GM18519 (cell line): ENCODE results near the gene ITSN2.
"Not testable (repeated sequence)": the region's sequence is repeated elsewhere in the genome, so short reads cannot be mapped to it uniquely, and the experiment has no call there.

Source experiments
- ATAC-seq: cut with Tn5 transposase; IDR thresholded peaks from one replicate; pipeline ENCODE4 v1.9.1; 2021; ENCODE audit warnings: mild to moderate bottlenecking, moderate library complexity; ENCODE audit not compliant: unreplicated experiment, low FRiP score

The ITSN2 gene

GRCh38 chr2:24360050-24360962 is at the start of gene ITSN2:
Gene ITSN2, minus strand, starts transcription at chr2:24360536. Its CDS starts 32,454 bp downstream, at chr2:24328082.
- ATAC-seq, result peak; percentile 55

GRCh38 chr2:24409171-24409570 is 48.8 kb upstream of the ITSN2 start:
- no peak for ATAC-seq

GRCh38 chr2:24408704-24409103 is 48.4 kb upstream of the ITSN2 start:
- ATAC-seq, result not testable (repeated sequence)

- no peak for ATAC-seq
Observed at GRCh38 chr2:24404491-24404921, 44.2 kb upstream of the ITSN2 start.

- ATAC-seq, result no peak
Observed at GRCh38 chr2:24403832-24404212, 43.5 kb upstream of the ITSN2 start.

- no peak for ATAC-seq
Observed at GRCh38 chr2:24403168-24403831, 43.0 kb upstream of the ITSN2 start.

- ATAC-seq, result no peak
Observed at GRCh38 chr2:24402242-24403097, 42.1 kb upstream of the ITSN2 start.

GRCh38 chr2:24400207-24400907 is 40.0 kb upstream of the ITSN2 start:
- no peak for ATAC-seq

GRCh38 chr2:24399434-24400206 is 39.3 kb upstream of the ITSN2 start:
- no peak for ATAC-seq

GRCh38 chr2:24394998-24395397 is 34.7 kb upstream of the ITSN2 start:
- no peak for ATAC-seq

- no peak for ATAC-seq
Observed at GRCh38 chr2:24392542-24393059, 32.3 kb upstream of the ITSN2 start.

GRCh38 chr2:24385366-24385765 is 25.0 kb upstream of the ITSN2 start:
- no peak for ATAC-seq

GRCh38 chr2:24382363-24383073 is 22.2 kb upstream of the ITSN2 start:
- ATAC-seq, result no peak

- ATAC-seq, result no peak
Observed at GRCh38 chr2:24380820-24381219, 20.5 kb upstream of the ITSN2 start.

GRCh38 chr2:24375349-24376087 is 15.2 kb upstream of the ITSN2 start:
- ATAC-seq, result no peak

GRCh38 chr2:24374301-24374700 is 14.0 kb upstream of the ITSN2 start:
- no peak for ATAC-seq

- ATAC-seq, result no peak
Observed at GRCh38 chr2:24372033-24372432, 11.7 kb upstream of the ITSN2 start.

- no peak for ATAC-seq
Observed at GRCh38 chr2:24365826-24366225, 5.5 kb upstream of the ITSN2 start.
